HUES48 (cell line): ENCODE data around the gene SYNPO.
A peak's percentile ranks its signal among the peaks of the same experiment; 100 is the strongest.

Experiments
- H3K27ac ChIP-seq: one replicate; pipeline ENCODE4 v1.7.0; 2013; ENCODE audit warnings: low read depth, low read length, inconsistent platforms
- H3K27me3 ChIP-seq: 2 replicates; pipeline ENCODE4 v1.6.1; 2013; ENCODE audit warnings: mild to moderate bottlenecking, low read length; ENCODE audit not compliant: control insufficient read depth, insufficient read depth
- H3K36me3 ChIP-seq: 2 replicates; pipeline ENCODE4 v1.6.1; 2013; ENCODE audit warnings: low read length; ENCODE audit not compliant: control insufficient read depth, insufficient read depth
- H3K4me1 ChIP-seq: 2 replicates; pipeline ENCODE4 v1.6.1; 2013; ENCODE audit warnings: mild to moderate bottlenecking, low read length; ENCODE audit not compliant: control insufficient read depth, insufficient read depth
- H3K4me3 ChIP-seq: 2 replicates; pipeline ENCODE4 v1.5.1; 2013; ENCODE audit warnings: mild to moderate bottlenecking, low read depth, low read length
- H3K9ac ChIP-seq: 2 replicates; pipeline ENCODE4 v1.6.1; 2013; ENCODE audit warnings: mild to moderate bottlenecking, low read depth, low read length, moderate library complexity
- H3K9me3 ChIP-seq: 2 replicates; pipeline ENCODE4 v1.6.1; 2013; ENCODE audit warnings: low read length; ENCODE audit not compliant: control insufficient read depth, insufficient read depth

Gene SYNPO

DNA sequence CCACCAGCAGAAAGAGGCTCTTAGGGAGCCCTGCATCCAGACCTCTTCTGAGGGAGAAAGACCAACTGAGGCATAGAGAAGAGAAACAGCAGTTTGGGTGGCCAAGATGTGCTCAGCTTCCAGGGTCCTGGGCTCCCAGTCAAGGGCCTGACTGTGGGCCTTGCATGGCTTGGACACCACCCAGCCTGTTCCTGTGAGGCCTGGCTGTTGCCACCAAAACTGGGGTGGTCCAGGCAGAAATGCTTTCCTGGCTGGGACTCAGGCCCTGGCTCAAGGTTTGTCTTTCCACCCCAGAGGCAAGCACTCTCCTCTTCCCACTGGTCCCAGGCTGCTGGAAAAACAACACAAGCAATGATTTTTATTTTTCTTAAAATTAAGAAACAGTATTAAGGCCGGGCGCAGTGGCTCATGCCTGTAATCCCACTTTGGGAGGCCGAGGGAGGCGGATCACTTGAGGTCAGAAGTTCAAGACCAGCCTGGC is 33.9 kb downstream of the SYNPO start:
- Histone ChIP-seq H3K36me3 (peaks cover 10% of the 10 kb centered on the region), H3K4me1 (peaks cover 15% of the 10 kb centered on the region), H3K9me3 (no peaks in the 10 kb centered on the region), H3K4me3 (no peak overlapping the region), H3K27ac (peak overlapping the region; percentile 77), H3K9ac (no peak overlapping the region), H3K27me3 (no peaks in the 10 kb centered on the region)

DNA sequence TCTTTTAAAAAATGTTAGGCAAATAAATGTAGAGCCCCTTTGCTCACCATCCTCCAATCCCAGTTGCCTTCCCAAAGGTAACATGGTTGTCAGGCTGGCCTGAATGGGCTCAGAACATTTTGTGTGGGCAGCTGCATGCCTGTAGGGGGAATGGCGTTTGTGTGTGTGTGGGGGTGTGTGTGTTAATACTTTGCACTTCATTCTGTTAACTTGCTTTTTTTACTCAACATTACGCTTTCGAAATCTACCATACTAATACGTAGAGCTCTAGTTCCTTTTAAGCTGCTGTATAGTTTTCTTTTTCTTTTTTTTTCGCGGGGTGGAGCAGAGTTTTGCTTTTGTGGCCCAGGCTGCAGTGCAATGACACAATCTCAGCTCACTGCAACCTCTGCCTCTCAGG is 34.6 kb downstream of the SYNPO start:
- Histone ChIP-seq H3K36me3 (peaks cover 10% of the 10 kb centered on the region), H3K4me3 (no peak overlapping the region), H3K9ac (no peak overlapping the region), H3K27ac (no peak overlapping the region), H3K27me3 (no peaks in the 10 kb centered on the region), H3K4me1 (peaks cover 15% of the 10 kb centered on the region), H3K9me3 (no peaks in the 10 kb centered on the region)

- Histone ChIP-seq H3K36me3 (peaks cover 10% of the 10 kb centered on the region), H3K9me3 (no peaks in the 10 kb centered on the region), H3K9ac (no peak overlapping the region), H3K4me3 (no peak overlapping the region), H3K27ac (no peak overlapping the region), H3K27me3 (no peaks in the 10 kb centered on the region), H3K4me1 (peaks cover 5% of the 10 kb centered on the region)
These were observed 36.1 kb downstream of the SYNPO start for GRCh38 chr5:150676578-150676977.

DNA sequence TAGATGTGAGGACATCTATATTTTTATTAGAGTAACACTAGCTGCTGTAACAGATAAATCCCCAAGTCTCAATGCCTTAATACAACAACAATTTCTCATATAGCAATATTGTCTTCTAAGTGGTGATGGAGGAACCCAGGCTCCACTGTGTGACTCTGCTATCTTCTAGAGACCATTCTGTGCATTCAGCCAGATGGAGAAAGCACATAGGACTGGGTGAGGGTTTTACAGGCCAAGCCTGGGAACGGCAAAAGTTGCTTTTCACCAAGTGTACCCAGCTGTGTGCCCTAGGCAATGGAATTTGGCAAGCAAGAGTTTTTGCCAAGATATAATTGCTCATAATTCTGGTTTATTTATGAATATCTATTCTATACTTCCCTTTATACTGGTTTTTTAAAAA is 48.7 kb downstream of the SYNPO start:
- no peak overlapping the region for H3K4me3 ChIP-seq
- peaks cover 40% of the 10 kb centered on the region for H3K36me3 ChIP-seq

DNA sequence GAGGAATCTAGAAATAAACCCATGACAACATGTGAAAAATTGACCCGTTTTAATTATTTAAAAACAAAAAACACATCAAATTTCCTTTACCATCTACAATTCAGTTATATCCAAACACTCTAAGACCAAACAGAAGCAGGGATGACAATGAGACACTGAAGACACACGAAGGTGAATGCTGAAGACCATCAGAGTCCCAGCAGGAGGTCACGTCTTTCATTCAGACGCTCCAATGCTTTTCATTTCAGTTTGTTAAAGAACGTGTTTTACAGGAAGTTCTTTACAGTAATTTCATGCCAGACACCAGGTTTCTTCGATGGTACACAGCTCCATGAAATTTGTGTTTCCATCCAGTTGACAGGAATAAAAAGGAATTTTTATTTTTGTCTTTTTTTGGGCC is 50.3 kb downstream of the SYNPO start:
- no peaks in the 10 kb centered on the region for H3K4me1 ChIP-seq
- no peaks in the 10 kb centered on the region for H3K9me3 ChIP-seq
- no peak overlapping the region for H3K4me3 ChIP-seq
- H3K27me3 ChIP-seq = no peaks in the 10 kb centered on the region
- H3K36me3 ChIP-seq = peaks cover 56% of the 10 kb centered on the region
- H3K27ac ChIP-seq = no peak overlapping the region
- no peak overlapping the region for H3K9ac ChIP-seq

More for the DNA sequence above, 48.7 kb downstream of the SYNPO start:
- no peak overlapping the region for H3K9ac ChIP-seq
- H3K27ac ChIP-seq = no peak overlapping the region
- H3K9me3 ChIP-seq = no peaks in the 10 kb centered on the region
- no peaks in the 10 kb centered on the region for H3K4me1 ChIP-seq
- H3K27me3 ChIP-seq = no peaks in the 10 kb centered on the region

- H3K27me3 ChIP-seq = no peaks in the 10 kb centered on the region
- H3K36me3 ChIP-seq = peaks cover 71% of the 10 kb centered on the region
- no peak overlapping the region for H3K27ac ChIP-seq
- H3K4me1 ChIP-seq = no peaks in the 10 kb centered on the region
- H3K9ac ChIP-seq = no peak overlapping the region
- no peak overlapping the region for H3K4me3 ChIP-seq
- no peaks in the 10 kb centered on the region for H3K9me3 ChIP-seq
These were observed 51.8 kb downstream of the SYNPO start for GRCh38 chr5:150692276-150692675.

- Histone ChIP-seq H3K27ac (no peak overlapping the region), H3K27me3 (no peaks in the 10 kb centered on the region), H3K4me3 (no peak overlapping the region), H3K9ac (no peak overlapping the region), H3K4me1 (peaks cover under 1% of the 10 kb centered on the region; the same call in 1 of the 2 replicates), H3K9me3 (no peaks in the 10 kb centered on the region), H3K36me3 (peaks cover 94% of the 10 kb centered on the region)
These were observed 54.2 kb downstream of the SYNPO start for GRCh38 chr5:150694612-150695011.

DNA sequence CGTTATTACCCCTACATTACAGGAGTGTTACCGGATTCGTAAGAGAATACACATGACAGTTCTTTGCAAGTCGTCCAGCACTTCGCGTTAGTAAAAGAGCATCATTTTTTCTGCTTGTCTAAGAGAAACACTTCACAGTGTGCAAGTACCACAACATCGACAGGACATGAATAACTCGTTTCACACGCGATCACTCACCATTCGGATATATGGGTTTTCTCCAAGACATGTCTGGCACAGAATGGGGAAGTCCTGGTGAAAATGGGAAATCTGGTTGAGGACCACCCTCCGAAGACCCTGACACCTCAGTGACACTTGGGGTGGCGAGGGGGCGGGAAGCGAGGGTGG is 59.8 kb downstream of the SYNPO start:
- Histone ChIP-seq H3K27me3 (no peaks in the 10 kb centered on the region), H3K27ac (peak overlapping the region; percentile 98), H3K4me3 (peak overlapping the region; percentile 99), H3K4me1 (peaks cover 6% of the 10 kb centered on the region), H3K9me3 (no peaks in the 10 kb centered on the region), H3K36me3 (peaks cover 45% of the 10 kb centered on the region), H3K9ac (no peak overlapping the region; the same call in 1 of the 2 replicates)

- H3K36me3 ChIP-seq = peaks cover 39% of the 10 kb centered on the region
- peak within 1 kb of the TSS; percentile 97 for H3K9ac ChIP-seq
- H3K4me1 ChIP-seq = peaks cover 6% of the 10 kb centered on the region
- H3K27me3 ChIP-seq = no peaks in the 10 kb centered on the region
- H3K9me3 ChIP-seq = no peaks in the 10 kb centered on the region
- H3K27ac ChIP-seq = peak within 1 kb of the TSS; percentile 98
- H3K4me3 ChIP-seq = peak within 1 kb of the TSS; percentile 99
These were observed 60.3 kb downstream of the SYNPO start, which contains the start of gene RBM22 for GRCh38 chr5:150700594-150701377. RBM22 (minus strand) TSS chr5:150701062; CDS start chr5:150700985, 77 bp downstream.

DNA sequence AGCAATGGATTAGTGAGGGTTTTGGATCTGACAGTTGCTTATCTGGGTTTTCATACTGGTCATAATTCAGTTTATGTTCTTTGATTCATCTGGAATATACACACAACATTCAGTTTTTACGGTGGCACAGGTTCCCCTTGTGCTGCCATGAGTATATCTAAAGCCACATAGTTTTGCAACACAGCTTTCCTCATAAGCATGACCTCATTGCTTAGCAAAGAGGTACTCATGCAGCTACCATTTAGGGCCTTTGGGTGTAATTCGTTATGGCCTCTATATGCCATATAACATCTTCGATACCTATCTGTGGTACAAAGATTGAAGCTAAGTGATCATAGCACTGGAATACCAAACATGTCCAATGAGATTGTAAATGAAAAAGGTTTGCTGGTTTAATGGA is 63.3 kb downstream of the SYNPO start:
- Histone ChIP-seq H3K27me3 (no peaks in the 10 kb centered on the region), H3K27ac (no peak overlapping the region), H3K9me3 (no peaks in the 10 kb centered on the region)

GRCh38 chr5:150706776-150707390 is 66.4 kb downstream of the SYNPO start:
- Histone ChIP-seq H3K4me1 (peaks cover 17% of the 10 kb centered on the region), H3K27me3 (no peaks in the 10 kb centered on the region), H3K4me3 (no peak overlapping the region), H3K27ac (no peak overlapping the region), H3K9ac (no peak overlapping the region), H3K36me3 (peaks cover 30% of the 10 kb centered on the region), H3K9me3 (no peaks in the 10 kb centered on the region)

More for the DNA sequence above, 63.3 kb downstream of the SYNPO start:
- Histone ChIP-seq H3K9ac (no peak overlapping the region), H3K36me3 (peaks cover 10% of the 10 kb centered on the region), H3K4me3 (no peak overlapping the region), H3K4me1 (peaks cover 14% of the 10 kb centered on the region)
